ENCODE data around the gene AQP3.
"Not testable (repeated sequence)": the region's sequence is repeated elsewhere in the genome, so short reads cannot be mapped to it uniquely, and the experiment has no call there.

Gene AQP3

GRCh38 chr9:33408087-33408486, 39.3 kb downstream of the AQP3 start:
- DNase-seq: no peak

- no peak for DNase-seq
Observed at GRCh38 chr9:33407061-33407460, 40.3 kb downstream of the AQP3 start.

DNA sequence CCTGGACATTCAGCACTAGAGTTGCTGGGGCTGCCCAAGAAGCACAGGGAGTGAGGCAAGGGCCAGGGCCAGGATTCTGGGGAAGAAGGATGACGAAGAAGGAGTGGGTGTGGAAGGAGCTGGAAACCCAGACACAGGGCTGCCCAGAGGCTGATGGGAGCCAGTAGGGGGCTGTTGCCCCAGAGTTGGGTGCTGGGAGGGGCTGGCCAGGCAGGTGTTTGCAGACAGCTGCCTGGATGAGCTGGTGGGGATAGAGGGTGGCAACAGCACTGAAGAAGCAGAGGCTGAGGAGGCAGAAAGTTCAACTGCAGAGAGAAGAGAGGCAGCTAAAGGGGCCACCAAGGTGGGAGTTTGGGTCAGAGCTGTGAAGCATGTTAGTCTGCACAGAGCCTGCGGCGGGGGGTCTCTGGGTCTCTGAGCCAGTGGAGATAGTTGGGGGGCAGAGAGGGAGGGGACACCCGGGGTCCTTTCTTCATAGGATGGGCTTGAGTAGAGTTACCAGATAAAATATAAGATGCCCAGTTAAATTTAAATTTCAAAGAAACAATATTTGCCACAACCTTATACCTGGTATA, 42.5 kb downstream of the AQP3 start:
- no peak for DNase-seq

DNA sequence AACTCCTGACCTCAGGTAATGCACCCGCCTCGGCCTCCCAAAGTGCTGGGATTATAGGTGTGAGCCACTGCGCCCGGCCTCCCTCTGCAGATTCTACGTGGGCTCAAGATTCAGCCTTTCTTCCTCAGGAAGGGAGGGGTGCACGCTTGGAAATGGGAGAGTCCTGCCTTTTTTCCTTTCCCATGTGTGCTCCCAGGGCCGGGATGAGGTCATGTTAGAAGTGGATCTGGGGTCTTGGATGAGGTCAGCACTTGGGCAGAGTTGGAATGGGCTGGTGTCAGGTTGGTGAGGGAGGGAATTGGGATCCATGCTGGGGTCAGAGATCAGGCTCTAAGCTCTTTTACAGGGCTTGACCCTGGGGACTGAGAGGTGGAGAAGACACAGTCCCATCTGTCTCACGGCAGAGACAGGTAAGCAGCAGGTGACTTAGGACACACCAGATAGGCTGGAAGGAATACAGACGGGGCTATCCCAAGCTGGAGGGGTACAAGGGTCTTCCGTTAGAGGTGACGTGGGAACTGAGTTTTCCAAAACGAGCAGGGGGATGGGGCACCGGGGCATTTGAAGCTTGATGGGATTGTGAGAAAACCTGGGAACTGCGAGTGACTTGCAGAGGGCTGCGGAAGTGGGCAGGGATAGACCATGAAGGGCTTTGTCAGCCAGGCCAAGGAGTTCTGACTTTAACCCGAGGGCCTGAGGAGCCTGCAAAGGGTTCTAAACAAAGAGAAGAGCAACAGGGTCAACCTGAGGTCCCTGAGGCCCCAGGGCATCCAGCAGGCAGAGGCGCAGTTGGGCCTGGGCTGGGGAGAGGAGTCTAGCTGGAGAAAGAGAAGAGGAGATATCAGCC, 43.2 kb downstream of the AQP3 start:
- no peak for DNase-seq

DNA sequence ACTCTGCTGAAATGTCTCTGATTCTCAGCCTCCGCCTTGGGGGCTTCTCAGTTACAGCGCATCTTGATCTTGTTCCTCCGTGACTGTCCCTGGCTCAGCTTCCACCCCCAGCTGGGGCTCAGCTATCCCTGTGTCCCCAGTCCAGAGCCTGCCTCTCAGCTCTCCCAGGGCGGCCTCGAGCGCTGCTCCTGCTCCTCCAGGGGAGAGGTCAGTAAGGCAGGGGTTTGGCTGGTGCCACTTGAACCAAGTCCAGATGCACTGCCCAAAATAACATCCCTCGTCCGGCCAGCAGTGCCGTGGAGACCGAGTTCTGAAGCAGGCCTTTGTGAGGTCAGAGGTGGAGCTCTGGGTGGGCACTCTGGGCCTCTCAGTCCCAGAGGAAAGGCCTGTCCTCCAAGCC, 45.0 kb downstream of the AQP3 start, which contains the start of gene AQP7:
Gene AQP7, minus strand, starts transcription at position 198 of the 400 bp plus-strand sequence. CDS start 1,306 bp downstream, outside the sequence.
- not testable (repeated sequence) for DNase-seq

DNA sequence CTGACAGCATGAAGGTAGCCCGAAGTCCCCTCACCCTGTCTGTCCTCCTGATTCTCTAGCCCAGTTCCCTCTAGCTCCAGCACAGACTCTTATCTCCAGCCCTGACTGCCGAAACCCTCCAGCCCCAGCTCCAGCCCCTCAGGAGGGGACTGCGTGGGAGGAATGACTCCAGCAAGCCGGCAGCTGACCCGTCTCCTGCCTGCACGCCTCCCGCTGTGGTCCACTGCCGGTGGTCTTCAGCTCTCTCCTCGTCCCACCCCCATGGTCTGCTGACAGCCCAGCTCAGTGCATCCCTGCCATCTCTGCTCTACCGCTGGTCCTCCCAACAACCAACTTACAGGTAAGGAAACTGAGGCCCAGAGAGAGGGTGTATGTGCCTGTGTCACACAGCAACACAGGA, 45.6 kb downstream of the AQP3 start:
- not testable (repeated sequence) for DNase-seq

DNA sequence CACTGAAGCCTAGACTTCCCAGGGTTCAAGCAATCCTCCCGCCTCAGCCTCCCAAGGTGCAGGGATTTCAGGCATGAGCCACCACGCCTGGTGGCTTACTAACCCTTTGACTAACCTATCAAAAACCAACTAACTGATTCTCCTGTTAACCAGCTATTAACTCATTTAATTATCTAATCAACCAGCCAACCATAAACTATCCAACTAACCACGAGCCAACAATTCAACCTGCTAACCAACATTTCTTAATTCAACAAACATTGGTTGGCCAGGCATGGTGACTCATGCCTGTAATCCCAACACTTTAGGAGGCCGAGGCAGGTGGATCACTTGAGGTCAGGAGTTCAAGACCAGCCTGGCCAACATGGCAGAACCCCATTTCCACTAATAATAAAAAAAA, 48.3 kb downstream of the AQP3 start:
- DNase-seq: not testable (repeated sequence)

GRCh38 chr9:33397801-33398200, 49.6 kb downstream of the AQP3 start:
- not testable (repeated sequence) for DNase-seq

- not testable (repeated sequence) for DNase-seq
Observed at GRCh38 chr9:33395159-33395879, 52.1 kb downstream of the AQP3 start.

DNA sequence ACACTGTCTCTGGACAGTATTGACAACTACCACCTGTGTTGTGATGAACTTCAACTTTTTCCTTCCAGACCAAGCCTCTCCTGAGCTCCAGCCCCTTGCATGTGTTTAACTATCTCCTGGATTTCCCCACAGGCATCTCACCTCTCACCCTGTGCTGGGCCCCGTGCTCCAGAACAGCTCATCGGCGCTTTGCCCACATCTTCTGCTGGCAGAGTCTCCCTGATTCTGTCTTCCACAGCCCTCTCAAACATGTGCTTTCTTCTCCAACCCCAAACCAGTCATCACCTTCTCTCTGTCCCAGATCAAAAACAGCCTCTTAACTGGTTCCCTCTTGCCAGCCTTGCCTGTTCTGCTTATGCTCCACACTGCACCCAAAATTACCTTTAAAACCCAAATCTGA, 53.4 kb downstream of the AQP3 start:
- DNase-seq: not testable (repeated sequence)

GRCh38 chr9:33393581-33393980, 53.8 kb downstream of the AQP3 start:
- no peak for DNase-seq

DNA sequence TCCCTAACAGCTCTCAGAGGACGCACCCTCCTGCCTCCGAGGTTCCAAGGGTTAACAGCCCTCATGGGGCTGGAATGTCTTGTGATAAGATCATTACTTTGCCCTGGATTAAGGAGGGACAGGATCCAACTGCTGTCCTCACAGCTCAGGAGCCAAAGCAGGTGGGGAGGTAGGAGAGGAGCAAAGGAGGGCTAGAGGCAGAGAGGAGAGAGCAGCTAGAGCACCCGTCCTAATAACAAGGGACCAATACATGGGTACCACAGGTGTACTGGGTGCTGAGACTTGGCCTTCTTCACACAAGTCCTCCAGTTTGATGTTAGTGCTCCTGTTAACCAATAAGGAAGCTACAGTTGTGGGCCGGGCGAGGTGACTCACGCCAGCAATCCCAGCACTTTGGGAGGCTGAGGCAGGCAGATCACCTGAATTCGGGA, 54.8 kb downstream of the AQP3 start:
- DNase-seq: not testable (repeated sequence)
